Measurements from ENCODE around the gene RARB.

DNA sequence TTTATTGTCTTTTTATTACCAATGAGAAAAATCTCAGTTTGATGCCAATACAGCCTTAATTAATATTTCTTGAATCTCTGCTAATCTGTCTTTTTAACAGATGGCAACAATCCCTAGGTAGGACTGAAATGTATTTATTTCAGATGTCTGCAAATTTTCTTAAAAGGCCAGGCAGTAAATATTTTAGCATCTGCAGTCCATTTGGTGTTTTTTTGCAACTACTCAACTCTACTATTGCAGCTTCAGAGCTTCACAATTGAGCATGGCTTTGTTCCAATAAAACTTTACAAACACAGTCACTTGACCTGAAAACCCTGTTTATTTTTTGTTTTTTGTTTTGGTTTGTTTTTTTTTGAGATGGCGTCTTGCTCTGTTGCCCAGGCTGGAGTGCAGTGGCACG, 82.7 kb downstream of the RARB start:
- TF ChIP-seq POLR2AphosphoS5 (IDR thresholded peaks at IDR 0.05; ENCODE audit: borderline replicate concordance, low read depth, low read length), result no peak
- no peak for TF ChIP-seq EZH2 (IDR thresholded peaks at IDR 0.05)
- no peak for TF ChIP-seq FOXP2 (optimal IDR thresholded peaks at IDR 0.05; ENCODE audit: control extremely low read depth, extremely low read length, insufficient read depth)
